ENCODE measurements around the gene SYNE3.

The SYNE3 gene

GRCh38 chr14:95488376-95489213, 27.9 kb downstream of the SYNE3 start:
- H3K9ac ChIP-seq (ENCODE audit: low read depth, low read length): no peak overlapping the region
- no peaks in the 10 kb centered on the region for H3K36me3 ChIP-seq (ENCODE audit: insufficient read depth, low read length)
- H3K9me3 ChIP-seq (ENCODE audit: control insufficient read depth, insufficient read depth, low read length): no peaks in the 10 kb centered on the region
- H3K4me1 ChIP-seq (ENCODE audit: insufficient read depth, low read length): peaks cover 7% of the 10 kb centered on the region; the same call in 1 of the 2 replicates

GRCh38 chr14:95487669-95488084, 28.8 kb downstream of the SYNE3 start:
- H3K36me3 ChIP-seq (ENCODE audit: insufficient read depth, low read length): no peaks in the 10 kb centered on the region
- H3K9me3 ChIP-seq (ENCODE audit: control insufficient read depth, insufficient read depth, low read length): no peaks in the 10 kb centered on the region
- H3K4me1 ChIP-seq (ENCODE audit: insufficient read depth, low read length): peaks cover 7% of the 10 kb centered on the region; the same call in 1 of the 2 replicates
- no peak overlapping the region for H3K9ac ChIP-seq (ENCODE audit: low read depth, low read length)

GRCh38 chr14:95486875-95487668, 29.4 kb downstream of the SYNE3 start:
- Histone ChIP-seq H3K36me3 (ENCODE audit: insufficient read depth, low read length) (no peaks in the 10 kb centered on the region), H3K4me1 (ENCODE audit: insufficient read depth, low read length) (peaks cover 7% of the 10 kb centered on the region; the same call in 1 of the 2 replicates), H3K9ac (ENCODE audit: low read depth, low read length) (no peak overlapping the region), H3K9me3 (ENCODE audit: control insufficient read depth, insufficient read depth, low read length) (no peaks in the 10 kb centered on the region)

GRCh38 chr14:95485222-95485819, 31.1 kb downstream of the SYNE3 start:
- Histone ChIP-seq H3K4me1 (ENCODE audit: insufficient read depth, low read length) (peaks cover 17% of the 10 kb centered on the region; the same call in 1 of the 2 replicates), H3K9ac (ENCODE audit: low read depth, low read length) (no peak overlapping the region), H3K36me3 (ENCODE audit: insufficient read depth, low read length) (no peaks in the 10 kb centered on the region)

GRCh38 chr14:95484296-95484695, 32.2 kb downstream of the SYNE3 start:
- Histone ChIP-seq H3K9ac (ENCODE audit: low read depth, low read length) (no peak overlapping the region), H3K9me3 (ENCODE audit: control insufficient read depth, insufficient read depth, low read length) (no peaks in the 10 kb centered on the region), H3K4me1 (ENCODE audit: insufficient read depth, low read length) (peaks cover 17% of the 10 kb centered on the region; the same call in 1 of the 2 replicates), H3K36me3 (ENCODE audit: insufficient read depth, low read length) (no peaks in the 10 kb centered on the region)

More at GRCh38 chr14:95485222-95485819, 31.1 kb downstream of the SYNE3 start:
- no peaks in the 10 kb centered on the region for H3K9me3 ChIP-seq (ENCODE audit: control insufficient read depth, insufficient read depth, low read length)

- Histone ChIP-seq H3K36me3 (ENCODE audit: insufficient read depth, low read length) (no peaks in the 10 kb centered on the region), H3K9me3 (ENCODE audit: control insufficient read depth, insufficient read depth, low read length) (no peaks in the 10 kb centered on the region), H3K9ac (ENCODE audit: low read depth, low read length) (no peak overlapping the region), H3K4me1 (ENCODE audit: insufficient read depth, low read length) (peaks cover 17% of the 10 kb centered on the region; the same call in 1 of the 2 replicates)
Observed at GRCh38 chr14:95483309-95484165, 32.9 kb downstream of the SYNE3 start.

- peaks cover 17% of the 10 kb centered on the region; the same call in 1 of the 2 replicates for H3K4me1 ChIP-seq (ENCODE audit: insufficient read depth, low read length)
Observed at GRCh38 chr14:95482627-95483308, 33.7 kb downstream of the SYNE3 start.

GRCh38 chr14:95481391-95482022, 34.9 kb downstream of the SYNE3 start:
- Histone ChIP-seq H3K9me3 (ENCODE audit: control insufficient read depth, insufficient read depth, low read length) (no peaks in the 10 kb centered on the region), H3K4me1 (ENCODE audit: insufficient read depth, low read length) (peaks cover 17% of the 10 kb centered on the region; the same call in 1 of the 2 replicates), H3K9ac (ENCODE audit: low read depth, low read length) (no peak overlapping the region; the same call in 1 of the 2 replicates), H3K36me3 (ENCODE audit: insufficient read depth, low read length) (no peaks in the 10 kb centered on the region)

More at GRCh38 chr14:95482627-95483308, 33.7 kb downstream of the SYNE3 start:
- Histone ChIP-seq H3K9ac (ENCODE audit: low read depth, low read length) (no peak overlapping the region), H3K9me3 (ENCODE audit: control insufficient read depth, insufficient read depth, low read length) (no peaks in the 10 kb centered on the region), H3K36me3 (ENCODE audit: insufficient read depth, low read length) (no peaks in the 10 kb centered on the region)

- Histone ChIP-seq H3K9ac (ENCODE audit: low read depth, low read length) (no peak overlapping the region), H3K36me3 (ENCODE audit: insufficient read depth, low read length) (no peaks in the 10 kb centered on the region), H3K4me1 (ENCODE audit: insufficient read depth, low read length) (peaks cover 17% of the 10 kb centered on the region; the same call in 1 of the 2 replicates), H3K9me3 (ENCODE audit: control insufficient read depth, insufficient read depth, low read length) (no peaks in the 10 kb centered on the region)
Observed at GRCh38 chr14:95480887-95481226, 35.6 kb downstream of the SYNE3 start.

- Histone ChIP-seq H3K9ac (ENCODE audit: low read depth, low read length) (no peak overlapping the region), H3K9me3 (ENCODE audit: control insufficient read depth, insufficient read depth, low read length) (no peaks in the 10 kb centered on the region), H3K36me3 (ENCODE audit: insufficient read depth, low read length) (no peaks in the 10 kb centered on the region), H3K4me1 (ENCODE audit: insufficient read depth, low read length) (peaks cover 16% of the 10 kb centered on the region; the same call in 1 of the 2 replicates)
Observed at GRCh38 chr14:95480109-95480886, 36.2 kb downstream of the SYNE3 start.

GRCh38 chr14:95479494-95479893, 37.0 kb downstream of the SYNE3 start:
- H3K9ac ChIP-seq (ENCODE audit: low read depth, low read length): no peak overlapping the region

GRCh38 chr14:95478818-95479217, 37.6 kb downstream of the SYNE3 start:
- no peaks in the 10 kb centered on the region for H3K9me3 ChIP-seq (ENCODE audit: control insufficient read depth, insufficient read depth, low read length)
- H3K36me3 ChIP-seq (ENCODE audit: insufficient read depth, low read length): no peaks in the 10 kb centered on the region
- H3K9ac ChIP-seq (ENCODE audit: low read depth, low read length): no peak overlapping the region
- H3K4me1 ChIP-seq (ENCODE audit: insufficient read depth, low read length): peaks cover 10% of the 10 kb centered on the region; the same call in 1 of the 2 replicates

More at GRCh38 chr14:95479494-95479893, 37.0 kb downstream of the SYNE3 start:
- no peaks in the 10 kb centered on the region for H3K9me3 ChIP-seq (ENCODE audit: control insufficient read depth, insufficient read depth, low read length)
- H3K4me1 ChIP-seq (ENCODE audit: insufficient read depth, low read length): peaks cover 10% of the 10 kb centered on the region; the same call in 1 of the 2 replicates
- H3K36me3 ChIP-seq (ENCODE audit: insufficient read depth, low read length): no peaks in the 10 kb centered on the region
